Stomach (tissue), 9 donors: ENCODE results near the gene SPATA20. TPM values are rescaled to one million over a fixed set of nuclear protein-coding genes. Genes with fewer than 3 reads are reported as not detected.

Experiments
- DNase-seq, 2 donors: peaks; one replicate each; pipeline versions ENCODE4 v3.0.0 to v3.0.0-alpha.2; 2013 to 2019
- H3K27ac ChIP-seq, 5 donors: fragments of 200-600 bp in 4 of 5; sonication (generic) in 4 of 5; one replicate each; pipeline ENCODE4 v1.5.1; 2013 to 2019; ENCODE audit warnings: mild to moderate bottlenecking in 1 of 5, moderate library complexity in 1 of 5
- H3K27me3 ChIP-seq, 3 donors: fragments of 200-600 bp; sonication (generic); one replicate each; pipeline ENCODE4 v1.5.1; 2017 to 2019; ENCODE audit warnings: mixed run types in 1 of 3
- H3K36me3 ChIP-seq, 4 donors: fragments of 200-600 bp; sonication (generic); 1 replicate in 3 of 4; 2 replicates in 1 of 4; pipeline ENCODE4 v1.5.1; 2016 to 2019
- H3K4me1 ChIP-seq, 4 donors: fragments of 200-600 bp; sonication (generic); one replicate each; pipeline ENCODE4 v1.5.1; 2016 to 2019
- H3K4me3 ChIP-seq, 4 donors: fragments of 200-600 bp; sonication (generic) in 3 of 4; one replicate each; pipeline ENCODE4 v1.5.1; 2016 to 2019; ENCODE audit warnings: mild to moderate bottlenecking in 1 of 4
- H3K9me3 ChIP-seq, 4 donors: fragments of 200-600 bp; sonication (generic); one replicate each; pipeline ENCODE4 v1.5.1; 2016 to 2019
- EP300 ChIP-seq: sonication (generic); formaldehyde crosslinking; IDR thresholded peaks from one replicate; pipeline ENCODE4 v1.6.1; 2017; ENCODE audit warnings: antibody characterized with exemption
- POLR2A ChIP-seq, 4 donors: fragments of 450-650 bp; IDR thresholded peaks; one replicate each; pipeline ENCODE4 v1.6.1; 2016; ENCODE audit warnings: antibody characterized with exemption in 4 of 4, control low read depth in 2 of 4, mild to moderate bottlenecking in 1 of 4, moderate library complexity in 1 of 4
- POLR2AphosphoS5 ChIP-seq, 3 donors: sonication (generic); formaldehyde crosslinking; IDR thresholded peaks; one replicate each; pipeline ENCODE4 v1.6.1; 2016; ENCODE audit warnings: antibody characterized with exemption in 3 of 3
- WGBS, 5 donors: extraction: QIAGEN DNeasy Blood & Tissue Kit in 3 of 5; methylation state at CpG; one replicate each; pipeline versions ENCODE4 v1.1.5 to v1.1.7; 2013 to 2018; 5-methylcytosine and 5-hydroxymethylcytosine counted together
- intact Hi-C: fragments of 100-400 bp; cut with DNase I; formaldehyde crosslinking; loops from one replicate; pipeline ENCODE4 v1.15.1; 2023; ENCODE audit warnings: low total_unique reads
- polyA plus RNA-seq, 3 donors: library from polyadenylated mRNA; stranded (reverse); fragments of 200-250 nt; gene quantifications; one replicate each; pipeline ENCODE4 v1.2.3, GENCODE V29; 2013
- total RNA-seq, 5 donors: library from RNA; depleted of rRNA; stranded (reverse); fragments of >200 nt; gene quantifications; one replicate each; pipeline versions ENCODE4 v1.1.0 to v1.2.3, GENCODE V29; 2014 to 2016
- TF ChIP-seq, protein P1 (sequence below), 7 experiments: fragments of 450-650 bp in 4 of 7; fragments of 200-600 bp in 3 of 7; sonication (generic) in 3 of 7; IDR thresholded peaks; one replicate each; pipeline ENCODE4 v1.5.1; 2016 to 2019; ENCODE audit warnings: antibody characterized with exemption in 7 of 7, control low read depth in 2 of 7, mild to moderate bottlenecking in 1 of 7
- donor health status: healthy with polysubstance abuse.
- donor health status: Bipolar disorder and iron deficiency.
- donor health status: healthy.

The SPATA20 gene
- total and polyA plus RNA-seq, 8 donors, result 24.8 to 1,214 (median 80.8) TPM

GRCh38 chr17:50544516-50544915, 2.5 kb upstream of the SPATA20 start:
- no peaks in the 10 kb centered on the region for H3K27me3 ChIP-seq
- peaks cover 0 to 28% (median 9%) of the 10 kb centered on the region in 4 donors for H3K36me3 ChIP-seq
- WGBS, 5 donors, result 60 to 73% (median 67%) methylated on average over 7 of the region's 7 CpGs
- H3K9me3 ChIP-seq, result no peaks in the 10 kb centered on the region
- H3K4me1 ChIP-seq, result peaks cover 45 to 79% (median 67%) of the 10 kb centered on the region in 4 donors
- H3K4me3 ChIP-seq, result no peak overlapping the region
- H3K27ac ChIP-seq, result peak overlapping the region in 3 of 5 donors; percentile 37 to 82 (median 81)
- intact Hi-C loops, result loop anchor here (10.0 kb wide), 1 partner anchor 300 kb away; no protein-coding TSS in a partner anchor
- no peak for DNase-seq
- TF ChIP-seq POLR2A (IDR thresholded peaks at IDR 0.05) (no peak), POLR2AphosphoS5 (IDR thresholded peaks at IDR 0.05) (no peak), EP300 (no peak)
- TF ChIP-seq, protein P1, sequence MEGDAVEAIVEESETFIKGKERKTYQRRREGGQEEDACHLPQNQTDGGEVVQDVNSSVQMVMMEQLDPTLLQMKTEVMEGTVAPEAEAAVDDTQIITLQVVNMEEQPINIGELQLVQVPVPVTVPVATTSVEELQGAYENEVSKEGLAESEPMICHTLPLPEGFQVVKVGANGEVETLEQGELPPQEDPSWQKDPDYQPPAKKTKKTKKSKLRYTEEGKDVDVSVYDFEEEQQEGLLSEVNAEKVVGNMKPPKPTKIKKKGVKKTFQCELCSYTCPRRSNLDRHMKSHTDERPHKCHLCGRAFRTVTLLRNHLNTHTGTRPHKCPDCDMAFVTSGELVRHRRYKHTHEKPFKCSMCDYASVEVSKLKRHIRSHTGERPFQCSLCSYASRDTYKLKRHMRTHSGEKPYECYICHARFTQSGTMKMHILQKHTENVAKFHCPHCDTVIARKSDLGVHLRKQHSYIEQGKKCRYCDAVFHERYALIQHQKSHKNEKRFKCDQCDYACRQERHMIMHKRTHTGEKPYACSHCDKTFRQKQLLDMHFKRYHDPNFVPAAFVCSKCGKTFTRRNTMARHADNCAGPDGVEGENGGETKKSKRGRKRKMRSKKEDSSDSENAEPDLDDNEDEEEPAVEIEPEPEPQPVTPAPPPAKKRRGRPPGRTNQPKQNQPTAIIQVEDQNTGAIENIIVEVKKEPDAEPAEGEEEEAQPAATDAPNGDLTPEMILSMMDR (IDR thresholded peaks at IDR 0.05), result no peak

DNA sequence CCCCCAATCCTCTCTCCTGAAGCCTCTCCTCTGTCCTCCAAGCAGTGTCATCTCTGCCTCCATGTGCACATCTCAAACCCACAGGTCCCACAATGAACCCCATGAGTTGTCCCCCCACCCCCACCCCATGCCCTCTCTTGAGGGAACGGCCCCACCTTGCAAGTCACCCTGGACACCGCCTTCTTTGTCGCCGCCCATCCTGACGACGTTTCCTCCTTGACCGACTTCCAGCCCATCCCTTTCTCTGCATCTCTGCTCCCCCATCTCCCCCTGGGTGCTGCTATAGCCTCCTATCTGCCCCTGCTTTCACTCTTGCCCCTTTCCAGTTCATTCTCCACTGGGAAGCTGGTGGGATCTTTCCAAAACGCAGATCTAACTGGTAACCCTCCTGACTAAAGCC, 1.7 kb upstream of the SPATA20 start:
- peak in 1 of 2 donors; percentile 69 for DNase-seq
- peaks cover 0 to 31% (median 12%) of the 10 kb centered on the region in 4 donors for H3K36me3 ChIP-seq
- no peaks in the 10 kb centered on the region for H3K27me3 ChIP-seq
- no peak overlapping the region for H3K4me3 ChIP-seq
- WGBS, 5 donors, result 36 to 48% (median 39%) methylated on average over 8 of the region's 8 CpGs
- intact Hi-C loops, result loop anchor here (5.0 to 10.0 kb wide), 3 partner anchors 77 to 299 kb away; no protein-coding TSS in a partner anchor
- TF ChIP-seq EP300, result no peak
- TF ChIP-seq, protein P1 (IDR thresholded peaks at IDR 0.05), result no peak
- TF ChIP-seq POLR2AphosphoS5 (IDR thresholded peaks at IDR 0.05), result no peak
- TF ChIP-seq POLR2A (IDR thresholded peaks at IDR 0.05), result no peak
- H3K27ac ChIP-seq, result peak overlapping the region in 1 of 5 donors; percentile 37
- peaks cover 40 to 75% (median 60%) of the 10 kb centered on the region in 4 donors for H3K4me1 ChIP-seq
- H3K9me3 ChIP-seq, result no peaks in the 10 kb centered on the region

DNA sequence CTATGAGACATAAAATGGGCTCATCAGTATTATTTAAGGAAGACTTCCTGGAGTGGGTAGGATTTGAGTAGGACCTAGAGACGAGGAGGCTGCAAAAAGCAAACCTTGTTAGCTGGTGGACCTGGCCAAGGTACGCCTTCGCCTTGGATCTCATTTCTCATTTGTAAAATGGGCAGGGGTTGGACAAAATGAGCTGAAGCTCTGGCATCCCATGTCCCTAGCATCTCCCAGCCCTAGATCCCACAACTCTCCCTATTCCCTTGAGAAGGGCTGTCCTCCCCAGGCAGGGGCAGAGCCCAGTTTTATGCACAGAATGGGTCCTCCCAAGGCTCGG, 306 bp upstream of the SPATA20 start:
- peak overlapping the region in 4 of 5 donors; percentile 86 to 91 (median 88) for H3K27ac ChIP-seq
- H3K9me3 ChIP-seq, result no peaks in the 10 kb centered on the region
- H3K4me3 ChIP-seq, result peak overlapping the region; percentile 52 to 64 (median 60)
- 42 to 56% (median 46%) methylated on average over 3 to 4 of the region's 4 CpGs for WGBS, 5 donors
- H3K27me3 ChIP-seq, result no peaks in the 10 kb centered on the region
- TF ChIP-seq, protein P1 (IDR thresholded peaks at IDR 0.05), result peak in 1 of 7 experiments; percentile 73
- TF ChIP-seq POLR2A (IDR thresholded peaks at IDR 0.05), result no peak
- DNase-seq, result no peak
- H3K36me3 ChIP-seq, result peaks cover 0 to 33% (median 16%) of the 10 kb centered on the region in 4 donors
- intact Hi-C loops, result loop anchor here (5.0 to 10.0 kb wide), 3 partner anchors 76 to 298 kb away; no protein-coding TSS in a partner anchor
- peaks cover 35 to 76% (median 58%) of the 10 kb centered on the region in 4 donors for H3K4me1 ChIP-seq

DNA sequence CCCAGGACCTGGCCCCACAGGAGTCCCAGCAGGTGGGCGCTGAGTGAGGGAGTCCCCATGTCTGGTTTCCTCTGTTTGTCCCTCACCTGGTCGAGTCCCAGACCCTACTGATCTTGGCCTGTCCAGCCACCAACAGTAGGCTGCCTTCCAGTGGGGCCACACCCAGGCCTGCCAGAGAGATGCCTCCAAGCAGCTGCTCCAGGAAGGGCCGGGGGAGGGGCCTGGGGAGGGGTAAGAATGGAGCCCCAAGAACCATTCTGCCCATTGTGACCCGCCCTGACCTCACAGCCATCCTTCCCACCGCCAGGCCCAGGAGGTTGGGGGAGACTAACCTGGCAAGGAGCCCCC, 736 bp downstream of the SPATA20 start:
- 31 to 59% (median 36%) methylated on average over 5 of the region's 5 CpGs for WGBS, 5 donors
- Histone ChIP-seq H3K27ac (peak overlapping the region; percentile 82 to 91 (median 88)), H3K4me3 (peak overlapping the region; percentile 52 to 64 (median 60)), H3K36me3 (peaks cover 0 to 38% (median 21%) of the 10 kb centered on the region in 4 donors), H3K27me3 (no peaks in the 10 kb centered on the region), H3K9me3 (no peaks in the 10 kb centered on the region), H3K4me1 (peaks cover 29 to 68% (median 51%) of the 10 kb centered on the region in 4 donors)
- intact Hi-C loops, result loop anchor here (5.0 to 10.0 kb wide), 3 partner anchors 75 to 297 kb away; no protein-coding TSS in a partner anchor
- DNase-seq, result peak in 1 of 2 donors; percentile 49
- no peak for TF ChIP-seq POLR2A (IDR thresholded peaks at IDR 0.05)
- TF ChIP-seq POLR2AphosphoS5 (IDR thresholded peaks at IDR 0.05), result no peak
- TF ChIP-seq, protein P1 (IDR thresholded peaks at IDR 0.05), result no peak
- no peak for TF ChIP-seq EP300
